UCSD-AML1 (cell line): ENCODE data around the gene LRRC14B.

ENCODE experiments used
- DNase-seq: peaks from one replicate; lab custom pipeline; 2025; ENCODE audit not compliant: unreplicated experiment; lab: John Stamatoyannopoulos, UW

LRRC14B gene

GRCh38 chr5:191036-191948 lies at the start of gene LRRC14B:
LRRC14B (plus strand) TSS chr5:191495; CDS start chr5:191539, 44 bp downstream.
- DNase-seq, result no peak

DNA sequence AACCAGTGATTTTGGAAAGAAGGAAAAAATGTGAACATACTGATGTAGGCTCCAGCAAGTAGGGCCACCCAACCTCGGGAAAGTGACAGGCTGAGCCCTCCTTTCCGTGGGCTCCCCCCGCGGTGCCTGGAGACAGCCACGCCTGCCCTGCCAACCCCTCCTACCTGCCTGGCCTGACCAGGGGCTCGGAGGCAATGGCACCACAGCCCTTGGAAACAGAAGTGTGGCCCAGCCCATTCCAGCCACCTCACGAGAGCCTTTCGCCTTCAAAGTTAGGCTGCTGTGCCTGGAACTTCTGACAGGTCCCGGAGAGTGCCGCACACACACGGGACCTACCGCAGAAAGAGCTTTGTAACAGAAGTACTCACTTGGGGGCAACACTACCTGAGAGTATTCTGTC lies 49.5 kb upstream of the LRRC14B start:
- DNase-seq, result no peak

- DNase-seq, result no peak
These were observed 49.0 kb upstream of the LRRC14B start for GRCh38 chr5:142246-142810.

GRCh38 chr5:143041-143440 lies 48.3 kb upstream of the LRRC14B start:
- DNase-seq, result no peak

GRCh38 chr5:144941-145340 lies 46.4 kb upstream of the LRRC14B start:
- DNase-seq, result no peak

DNA sequence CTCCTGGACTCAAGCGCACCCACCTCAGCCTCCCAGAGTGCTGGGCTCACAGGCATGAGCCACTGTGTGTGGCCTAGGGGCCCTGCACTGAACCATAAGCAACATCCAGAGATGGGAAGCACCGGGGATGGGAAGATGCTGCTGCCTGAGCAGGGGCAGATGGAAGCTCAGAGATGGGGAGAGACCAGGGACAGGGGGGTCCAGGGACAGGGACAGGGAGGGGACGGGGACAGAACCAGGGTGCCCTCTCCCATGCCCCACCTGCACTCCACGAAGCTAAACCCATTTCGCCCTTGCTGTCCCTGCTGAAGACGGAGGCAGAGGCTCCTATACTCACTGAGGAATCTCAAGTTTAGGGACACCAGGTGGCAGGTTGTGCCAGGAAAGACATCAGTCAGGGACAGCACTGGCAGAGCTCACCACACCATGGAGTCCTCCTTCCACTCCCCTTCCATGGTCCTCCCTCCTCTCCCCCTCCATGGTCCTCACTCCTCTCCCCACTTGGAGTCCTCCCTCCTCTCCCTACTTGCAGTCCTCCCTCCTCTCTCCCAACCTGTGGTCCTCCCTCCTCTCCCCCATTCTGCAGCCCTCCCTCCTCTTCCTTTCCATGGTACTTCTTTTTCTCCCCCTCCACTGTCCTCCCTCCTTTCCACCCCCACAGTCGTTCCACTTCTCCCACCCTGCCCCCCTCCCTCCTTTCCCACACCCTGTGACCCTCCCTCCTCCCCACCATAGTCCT lies 45.5 kb upstream of the LRRC14B start:
- DNase-seq, result no peak

DNA sequence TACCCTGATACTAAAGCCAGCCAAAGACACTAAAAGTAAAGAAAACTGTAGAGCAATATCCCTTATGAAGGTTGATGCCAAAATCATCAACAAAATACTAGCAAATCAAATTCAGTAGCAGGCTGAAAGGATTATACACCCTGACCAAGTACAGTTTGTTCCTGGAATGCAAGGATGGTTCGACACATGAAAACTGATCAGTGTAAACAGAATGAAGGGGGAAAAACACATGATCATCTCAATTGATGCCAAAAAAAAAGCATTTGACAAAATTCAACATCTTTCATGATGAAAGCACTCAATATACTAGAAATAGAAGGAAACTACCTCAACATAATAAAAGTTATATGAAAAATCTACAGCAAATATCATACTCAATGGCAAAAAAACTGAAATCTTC lies 43.5 kb upstream of the LRRC14B start:
- DNase-seq, result no peak

GRCh38 chr5:149745-150485 lies 41.4 kb upstream of the LRRC14B start:
- no peak for DNase-seq

DNA sequence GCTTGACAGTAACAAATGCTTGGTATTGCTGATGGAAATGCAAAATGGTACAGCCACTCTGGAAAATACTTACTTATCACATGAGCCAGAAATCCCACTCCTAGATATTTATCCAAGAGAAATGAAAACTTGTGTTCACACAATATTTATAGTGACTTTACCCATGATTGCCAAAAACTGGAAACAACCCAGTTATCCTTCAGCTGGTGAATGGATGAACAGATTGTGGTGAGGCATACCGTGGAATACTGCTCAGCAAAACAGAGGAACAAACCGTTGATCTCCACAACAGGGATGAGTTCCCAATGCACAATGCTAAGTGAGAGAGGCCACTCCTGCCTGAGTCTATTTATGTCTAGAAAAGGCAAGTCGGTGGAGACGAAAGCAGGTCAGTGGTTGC lies 40.5 kb upstream of the LRRC14B start:
- no peak for DNase-seq

GRCh38 chr5:152077-152476 lies 39.2 kb upstream of the LRRC14B start:
- no peak for DNase-seq

DNA sequence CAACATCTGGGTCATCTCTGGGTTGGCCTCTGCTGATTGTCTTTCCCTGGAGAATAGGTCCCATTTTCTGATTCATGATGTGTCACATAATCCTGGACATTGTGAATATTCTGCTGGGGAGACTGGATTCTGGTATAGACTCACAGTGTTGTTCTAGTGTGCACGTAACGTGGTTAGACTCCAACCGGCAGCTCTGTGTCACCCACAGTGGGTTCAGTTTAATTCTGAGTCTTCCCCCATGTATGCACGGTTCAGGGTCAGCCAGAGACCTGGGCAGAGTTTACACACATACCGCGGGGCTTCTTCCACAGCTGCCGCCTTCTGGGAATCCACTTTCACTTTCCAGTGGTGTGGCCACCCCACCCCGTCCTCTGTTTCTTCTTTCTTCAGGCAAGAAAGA lies 38.0 kb upstream of the LRRC14B start:
- no peak for DNase-seq

DNA sequence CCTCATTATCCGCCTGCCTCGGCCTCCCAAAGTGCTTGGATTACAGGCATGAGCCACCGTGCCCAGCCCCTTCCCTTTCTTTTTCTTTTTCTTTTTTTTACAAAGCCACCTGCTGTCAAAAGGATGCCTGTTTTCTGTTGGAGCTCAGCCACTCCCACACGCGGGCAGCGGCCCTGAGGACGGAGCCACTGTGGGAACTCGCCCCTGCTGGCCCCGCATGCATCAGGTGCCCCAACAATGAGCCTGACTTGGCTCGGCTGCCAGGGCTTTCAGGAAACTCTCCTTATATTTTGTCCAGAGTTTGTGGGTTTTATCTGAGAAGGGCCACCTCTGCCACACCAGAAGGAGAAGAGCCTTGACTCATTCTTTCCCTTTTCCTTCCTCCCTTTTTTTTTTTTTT lies 37.1 kb upstream of the LRRC14B start:
- DNase-seq, result peak; percentile 49

- no peak for DNase-seq
These were observed 36.5 kb upstream of the LRRC14B start for GRCh38 chr5:154826-155225.

DNA sequence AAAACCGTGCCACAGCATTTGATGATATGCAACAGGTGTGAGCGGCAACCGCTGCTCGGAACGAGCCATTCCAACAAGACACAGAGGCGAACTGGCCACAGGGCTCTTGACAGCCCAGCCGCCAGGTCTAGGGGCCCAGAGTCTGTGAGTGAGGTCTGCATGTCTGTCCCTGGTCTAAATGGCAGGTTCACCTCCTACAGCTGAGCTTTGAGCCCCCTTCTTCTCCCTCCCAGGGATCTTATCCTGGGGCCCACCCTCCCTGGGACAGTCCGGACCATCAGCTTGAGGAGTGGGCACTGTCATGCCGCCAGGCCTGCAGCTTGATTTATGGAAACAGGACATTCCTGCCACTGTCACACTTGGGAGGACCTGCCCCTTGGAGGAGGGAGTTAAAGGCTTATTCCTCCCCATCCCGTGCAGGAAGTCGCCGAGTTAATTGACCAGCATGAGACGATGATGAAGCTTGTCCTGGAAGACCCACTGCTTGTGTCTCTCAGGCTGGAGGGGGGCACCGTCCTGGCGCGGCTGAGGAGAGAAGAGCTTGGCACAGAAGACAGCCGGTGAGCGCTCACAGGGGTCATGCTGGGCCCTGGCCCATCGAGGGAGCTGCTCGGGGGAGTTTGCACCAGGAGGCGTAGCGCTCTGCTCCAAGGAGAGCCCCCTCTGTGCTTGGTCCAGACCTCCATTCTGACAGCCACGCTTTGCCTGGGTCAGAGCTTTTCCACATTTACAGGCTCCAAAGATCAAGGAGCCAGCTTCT lies 35.5 kb upstream of the LRRC14B start:
- DNase-seq, result no peak

- no peak for DNase-seq
These were observed 34.8 kb upstream of the LRRC14B start for GRCh38 chr5:156411-157072.

- no peak for DNase-seq
These were observed 34.1 kb upstream of the LRRC14B start for GRCh38 chr5:157126-157715.

GRCh38 chr5:157801-158200 lies 33.5 kb upstream of the LRRC14B start:
- no peak for DNase-seq

DNA sequence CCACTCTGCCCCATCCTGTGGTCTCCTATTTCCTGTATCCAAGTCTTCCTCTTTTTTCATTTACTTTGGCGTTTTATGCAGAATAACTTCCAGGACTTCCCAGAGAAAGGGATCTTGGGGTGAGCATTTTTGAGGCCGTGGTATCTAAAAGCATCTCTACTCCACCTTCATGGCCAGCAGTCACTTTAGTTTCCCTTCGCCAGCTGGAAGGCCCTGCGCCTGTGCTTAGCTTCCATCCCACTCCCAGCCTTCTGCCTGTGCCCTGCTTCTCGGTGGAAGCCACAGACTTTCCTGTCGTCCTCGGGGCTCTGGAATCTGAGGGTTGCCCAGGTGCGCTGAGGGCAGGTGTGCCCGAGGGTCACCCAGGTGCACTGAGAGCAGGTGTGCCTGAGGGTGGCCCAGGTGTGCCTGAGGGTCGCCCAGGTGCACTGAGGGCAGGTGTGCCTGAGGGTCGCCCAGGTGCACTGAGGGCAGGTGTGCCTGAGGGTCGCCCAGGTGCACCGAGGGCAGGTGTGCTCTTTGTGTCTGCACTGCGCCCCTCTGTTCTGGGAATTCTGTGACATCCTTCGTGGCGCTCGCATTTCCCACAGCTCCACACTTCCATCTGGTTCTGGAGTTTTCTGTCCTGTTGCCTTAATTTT lies 32.4 kb upstream of the LRRC14B start:
- no peak for DNase-seq
